ENCODE results near the gene ENPEP.
"Not testable (repeated sequence)": the region's sequence is repeated elsewhere in the genome, so short reads cannot be mapped to it uniquely, and the experiment has no call there.

The ENPEP gene

GRCh38 chr4:110516106-110516922 is 40.4 kb downstream of the ENPEP start:
- in situ Hi-C loops (cut with MboI; ENCODE audit: low sequenced_read_pairs), result no loop called here

DNA sequence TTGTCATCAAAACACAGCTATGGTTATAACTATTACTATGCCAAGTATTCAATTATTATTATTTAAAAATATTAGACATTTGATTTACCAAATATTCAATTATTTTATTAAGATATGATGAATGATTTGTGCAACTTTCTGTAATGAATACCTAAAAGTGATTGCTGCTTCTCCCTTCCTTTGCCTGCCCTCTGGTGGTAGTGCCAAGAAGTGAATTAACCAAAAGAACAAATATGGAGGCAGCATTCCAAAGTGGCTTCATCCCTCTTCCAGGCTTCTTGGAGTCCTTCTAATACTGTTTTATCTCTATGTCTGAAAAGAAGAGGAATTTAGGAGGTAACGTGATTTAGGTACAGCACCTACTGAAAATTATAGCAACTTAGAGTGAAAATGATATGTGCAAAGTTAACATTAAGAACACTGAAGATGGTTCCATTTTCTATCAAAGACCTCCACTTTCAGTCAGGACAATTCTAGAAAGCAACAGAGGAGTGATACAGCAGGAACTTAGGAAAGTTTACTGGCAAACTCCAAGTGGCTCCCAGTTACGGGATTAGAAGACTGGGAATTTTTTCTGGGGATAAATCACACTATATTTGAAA is 43.0 kb downstream of the ENPEP start:
- in situ Hi-C loops (cut with MboI; ENCODE audit: low sequenced_read_pairs), result no loop called here

- in situ Hi-C loops (cut with MboI; ENCODE audit: low sequenced_read_pairs), result loop anchor here (10.0 kb wide), 1 partner anchor 516 kb away; no protein-coding TSS in a partner anchor
These were observed 44.9 kb downstream of the ENPEP start for GRCh38 chr4:110520886-110521285.

DNA sequence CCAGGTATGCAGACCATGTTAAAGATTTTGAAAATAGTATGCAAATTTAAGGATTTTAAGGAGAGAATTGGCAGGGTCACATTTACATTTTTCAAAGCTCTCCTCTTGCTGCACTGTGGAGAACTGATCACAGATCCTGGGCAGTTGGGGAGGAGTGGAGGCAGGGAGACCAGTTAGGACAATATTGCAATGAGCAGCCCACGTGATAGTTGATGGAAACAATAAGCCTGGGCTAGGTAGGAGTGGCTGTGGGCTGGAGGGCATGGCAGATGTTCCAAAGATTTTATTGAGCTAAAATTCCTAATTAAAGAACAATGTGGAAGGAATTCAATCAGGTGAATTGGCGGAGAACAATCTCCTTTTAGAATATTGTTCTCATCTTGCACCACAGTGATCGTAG is 50.6 kb downstream of the ENPEP start:
- in situ Hi-C loops (cut with MboI; ENCODE audit: low sequenced_read_pairs), result loop anchor here (10.0 kb wide), 1 partner anchor 522 kb away; no protein-coding TSS in a partner anchor

DNA sequence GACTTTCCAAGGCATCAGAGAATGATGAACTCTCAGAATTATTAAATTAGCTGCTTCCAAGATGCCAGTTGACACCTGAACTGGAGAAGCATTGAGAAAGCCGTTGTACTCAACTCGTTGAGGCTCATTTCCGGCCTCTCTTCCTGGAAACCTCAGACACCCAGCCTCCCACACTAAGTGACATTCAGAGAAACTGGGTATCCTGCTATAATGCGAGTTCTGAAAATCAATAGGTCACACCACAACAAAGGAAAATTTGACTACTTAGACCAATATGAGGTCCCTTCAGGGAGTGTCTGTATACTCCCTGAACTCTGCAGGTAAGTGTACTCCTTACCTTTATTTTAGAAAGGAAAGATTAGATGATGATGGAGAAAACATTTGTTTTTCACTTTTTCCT is 51.2 kb downstream of the ENPEP start:
- in situ Hi-C loops (cut with MboI; ENCODE audit: low sequenced_read_pairs), result loop anchor here (10.0 kb wide), 1 partner anchor 522 kb away; no protein-coding TSS in a partner anchor

- in situ Hi-C loops (cut with MboI; ENCODE audit: low sequenced_read_pairs), result no loop called here
These were observed 57.1 kb downstream of the ENPEP start for GRCh38 chr4:110532901-110533589.

- in situ Hi-C loops (cut with MboI; ENCODE audit: low sequenced_read_pairs), result no loop called here
These were observed 57.6 kb downstream of the ENPEP start for GRCh38 chr4:110533590-110533910.

DNA sequence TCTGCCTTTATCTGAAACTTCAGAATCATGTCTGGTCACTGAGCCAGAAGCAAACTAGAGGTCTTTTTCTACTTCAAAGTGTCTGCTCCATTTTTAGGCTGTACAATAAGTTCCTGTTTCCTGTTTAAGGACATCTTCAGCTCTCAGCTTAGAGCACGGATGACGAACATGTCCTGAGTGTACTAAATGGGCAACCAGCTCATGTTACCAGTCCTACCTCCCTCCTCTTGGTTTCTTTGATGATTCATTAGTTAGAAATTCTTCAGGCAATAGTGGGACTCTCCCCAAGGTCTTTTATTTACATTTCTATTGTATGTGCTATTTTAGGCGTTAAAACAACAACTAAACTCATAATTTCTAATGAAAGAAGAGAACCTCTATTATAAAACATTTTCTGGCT is 58.0 kb downstream of the ENPEP start:
- in situ Hi-C loops (cut with MboI; ENCODE audit: low sequenced_read_pairs), result no loop called here

DNA sequence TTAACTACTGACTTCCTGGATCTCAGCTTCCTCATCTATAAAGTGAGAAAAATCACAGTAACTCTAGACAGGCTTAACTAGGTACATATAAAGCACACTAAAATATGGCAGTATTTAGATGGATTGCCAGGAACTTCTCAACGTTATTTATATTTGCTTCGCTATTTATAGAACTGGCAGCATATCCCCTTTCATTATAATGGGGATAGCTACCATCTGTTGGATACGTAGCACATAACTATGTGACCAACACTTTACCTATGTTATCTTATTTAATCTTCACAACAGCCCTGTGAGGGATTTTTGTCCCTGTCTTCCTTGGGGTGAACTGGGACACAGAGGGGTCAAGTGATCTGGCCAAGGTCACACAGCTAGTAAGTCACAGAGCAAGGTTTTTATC is 64.6 kb downstream of the ENPEP start:
- in situ Hi-C loops (cut with MboI; ENCODE audit: low sequenced_read_pairs), result no loop called here

GRCh38 chr4:110540982-110541451 is 65.1 kb downstream of the ENPEP start:
- in situ Hi-C loops (cut with MboI; ENCODE audit: low sequenced_read_pairs), result no loop called here

DNA sequence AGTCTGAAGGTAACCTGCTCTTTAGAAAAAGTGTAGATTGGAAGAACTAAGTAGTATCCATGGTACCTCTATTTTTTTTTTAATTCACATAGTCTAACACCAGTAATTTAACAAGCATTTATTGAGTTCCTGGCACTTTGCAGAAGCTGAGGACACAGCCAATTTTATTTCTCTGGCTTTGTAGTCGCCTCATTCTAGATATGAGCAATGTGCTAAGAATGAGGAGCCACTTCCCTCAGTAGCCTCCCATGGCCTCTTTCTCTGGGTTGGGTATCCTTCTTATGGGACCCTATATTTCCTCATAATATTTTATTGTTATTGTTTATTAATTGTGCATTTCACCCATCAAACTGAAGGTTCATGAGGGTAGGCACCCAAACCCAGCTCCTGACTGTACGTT is 67.6 kb downstream of the ENPEP start:
- in situ Hi-C loops (cut with MboI; ENCODE audit: low sequenced_read_pairs), result no loop called here

DNA sequence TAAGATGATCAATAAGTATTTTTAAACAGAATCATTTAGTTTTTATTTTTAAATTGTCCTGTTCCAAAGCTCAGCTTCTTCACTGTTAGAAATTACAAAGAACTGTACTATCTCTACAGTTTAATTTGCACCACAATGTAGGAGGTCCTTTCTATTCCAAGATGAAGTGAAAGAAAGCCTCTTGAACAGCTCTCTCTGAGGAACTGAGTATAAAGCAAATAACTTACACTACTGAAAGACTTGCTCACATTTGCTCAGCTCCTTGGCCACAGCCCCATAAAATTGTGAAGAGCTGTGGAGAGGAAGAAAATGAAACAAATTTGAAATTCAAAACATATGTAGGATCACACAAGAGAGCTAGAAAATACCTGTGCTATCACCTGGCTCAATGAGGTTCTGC is 68.6 kb downstream of the ENPEP start:
- in situ Hi-C loops (cut with MboI; ENCODE audit: low sequenced_read_pairs), result no loop called here

DNA sequence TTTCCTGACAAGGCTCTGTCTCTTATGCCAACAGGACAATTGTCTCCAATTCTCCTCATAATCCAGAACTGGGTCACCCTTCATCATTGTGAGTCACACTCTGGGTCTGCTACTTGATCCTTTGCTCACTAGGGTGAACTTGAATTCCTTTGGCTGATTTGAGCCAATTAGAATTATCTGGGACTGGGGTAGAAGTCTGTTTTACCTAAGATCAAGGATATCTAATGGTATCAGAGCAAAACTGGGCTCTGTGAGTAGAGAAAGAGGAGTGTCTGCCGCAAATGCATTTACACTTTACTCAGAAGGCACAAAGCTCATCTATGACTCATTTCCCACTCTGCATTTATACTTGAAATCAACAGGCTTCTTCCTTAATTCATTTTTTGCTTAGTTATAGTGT is 74.3 kb downstream of the ENPEP start:
- in situ Hi-C loops (cut with MboI; ENCODE audit: low sequenced_read_pairs), result no loop called here

GRCh38 chr4:110553197-110553596 is 77.2 kb downstream of the ENPEP start:
- in situ Hi-C loops (cut with MboI; ENCODE audit: low sequenced_read_pairs), result no loop called here

DNA sequence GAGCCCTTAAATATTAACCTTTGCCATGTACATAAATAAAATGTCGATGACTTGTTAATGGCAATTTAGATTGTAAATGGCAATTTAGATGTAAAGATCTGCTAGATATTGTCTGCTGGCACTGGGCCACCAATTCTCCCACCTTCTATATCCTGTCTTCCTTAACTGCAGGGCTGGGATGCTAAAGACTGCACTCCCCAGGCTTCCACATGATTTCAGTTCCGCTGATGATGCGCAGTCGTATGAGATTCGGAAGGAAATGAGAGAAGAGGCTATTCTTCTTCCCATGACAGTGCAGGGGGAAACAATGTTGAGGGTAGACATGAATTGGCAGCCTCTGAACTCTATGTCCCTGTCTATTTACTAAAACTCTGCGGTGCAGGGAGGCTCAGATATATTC is 91.3 kb downstream of the ENPEP start:
- in situ Hi-C loops (cut with MboI; ENCODE audit: low sequenced_read_pairs), result no loop called here

DNA sequence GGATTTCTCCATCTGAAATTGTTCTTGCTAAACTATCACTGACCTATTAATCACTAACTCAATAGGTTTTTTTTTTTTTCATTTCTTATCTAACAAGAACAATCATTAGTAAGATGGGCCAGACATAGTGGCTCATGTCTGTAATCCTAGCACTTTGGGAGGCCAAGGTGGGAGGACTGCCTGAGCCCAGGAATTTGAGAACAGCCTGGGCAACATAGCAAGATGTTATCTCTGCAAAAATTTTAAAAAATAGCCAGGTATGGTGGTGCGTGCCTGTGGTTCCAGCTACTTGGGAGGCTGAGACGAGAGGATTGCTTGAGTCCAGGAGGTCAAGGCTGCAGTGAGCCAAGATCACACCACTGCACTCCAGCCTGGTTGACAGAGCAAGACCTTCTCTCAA is 100.7 kb downstream of the ENPEP start:
- in situ Hi-C loops (cut with MboI; ENCODE audit: low sequenced_read_pairs), result not testable (repeated sequence)

DNA sequence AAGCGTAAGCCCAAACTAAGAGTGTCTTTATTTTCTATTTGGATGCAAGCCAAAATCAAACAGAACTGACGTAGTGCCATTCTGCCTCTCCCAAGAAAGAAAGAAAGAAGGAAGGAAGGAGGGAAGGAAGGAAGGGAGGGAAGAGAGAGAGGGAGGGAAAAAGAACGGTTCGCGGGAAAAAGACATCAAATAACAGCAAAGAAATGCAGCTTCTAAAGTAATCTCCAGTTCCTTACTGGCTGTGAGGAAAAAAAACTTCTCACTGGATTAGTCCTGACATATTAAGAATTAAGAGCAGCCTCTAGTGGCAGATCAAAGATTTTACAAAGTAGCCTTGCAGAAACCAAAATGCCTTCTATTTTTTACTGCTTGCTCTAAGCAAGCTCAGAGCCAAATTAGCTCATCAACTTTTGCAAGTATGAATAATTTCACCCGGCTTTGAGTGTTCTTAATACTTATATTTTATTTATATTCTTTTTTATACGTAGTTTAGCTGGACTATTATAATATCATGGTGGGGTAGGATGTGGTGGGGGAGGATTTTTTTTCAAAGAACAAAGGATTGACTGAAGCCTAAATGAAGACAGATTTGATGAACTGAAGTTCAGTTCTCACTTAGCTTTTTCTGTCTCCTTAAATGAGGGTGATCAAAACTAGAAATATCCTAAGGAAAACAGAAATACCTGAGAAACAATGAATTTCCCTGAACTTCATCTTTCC is 110.3 kb downstream of the ENPEP start:
- in situ Hi-C loops (cut with MboI; ENCODE audit: low sequenced_read_pairs), result no loop called here

GRCh38 chr4:110587666-110588285 is 111.8 kb downstream of the ENPEP start:
- in situ Hi-C loops (cut with MboI; ENCODE audit: low sequenced_read_pairs), result no loop called here

DNA sequence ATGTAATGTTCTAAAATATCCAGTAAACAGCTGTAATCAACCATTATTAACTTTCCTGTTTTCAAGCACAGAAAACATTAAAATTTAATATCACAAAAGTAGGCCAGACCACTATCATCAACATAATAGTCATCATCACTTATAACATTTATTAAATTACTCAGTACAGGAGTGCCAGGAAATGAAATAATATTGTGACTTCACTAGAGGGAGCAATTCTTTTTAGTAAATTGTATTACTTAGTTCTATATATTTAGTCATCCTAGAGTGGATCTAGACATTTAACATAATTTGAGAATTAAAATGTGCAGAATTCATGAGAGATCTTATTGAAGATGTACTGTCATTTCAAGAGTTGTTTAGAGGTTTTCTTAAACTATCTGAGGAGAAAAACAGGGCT is 113.3 kb downstream of the ENPEP start:
- in situ Hi-C loops (cut with MboI; ENCODE audit: low sequenced_read_pairs), result no loop called here

- in situ Hi-C loops (cut with MboI; ENCODE audit: low sequenced_read_pairs), result no loop called here
These were observed 119.6 kb downstream of the ENPEP start for GRCh38 chr4:110595583-110595982.

DNA sequence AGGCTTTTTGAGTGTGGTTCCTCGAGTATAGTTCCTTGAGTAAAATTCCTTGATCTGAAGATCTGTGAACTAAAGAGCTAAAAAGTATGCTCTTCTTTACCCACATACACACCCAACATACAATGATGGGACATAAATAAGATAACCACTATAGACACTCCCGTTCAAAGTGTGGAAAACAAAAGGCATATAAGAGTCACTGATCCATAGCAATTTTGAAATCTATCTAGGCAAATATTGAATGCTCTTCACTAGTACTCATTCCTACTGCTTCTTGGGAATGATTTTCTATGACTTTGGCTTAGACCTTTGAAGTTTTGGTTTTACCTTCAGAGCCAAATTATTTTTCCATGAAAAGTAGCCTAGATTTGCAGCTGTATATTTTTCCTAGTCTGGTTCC is 120.5 kb downstream of the ENPEP start:
- in situ Hi-C loops (cut with MboI; ENCODE audit: low sequenced_read_pairs), result no loop called here

Measured in HL-60/S4 treated with retinoic acid at 250 ng/mL for 4 days and 3 days (cell line).